H1 (cell line): ENCODE measurements around the gene PAK6. TPM values are rescaled to one million over a fixed set of nuclear protein-coding genes. Genes with fewer than 3 reads are reported as not detected.

Source experiments
- CTCF ChIA-PET: fragments of 300-600 bp; sonication (Branson Sonifier 250); formaldehyde crosslinking; loops from one replicate; lab custom pipeline; 2021; ENCODE audit not compliant: partially characterized antibody; lab: Charles Lee
- POLR2A ChIA-PET: fragments of 300-600 bp; sonication (Branson Sonifier 250); formaldehyde crosslinking; loops from one replicate; lab custom pipeline; 2021; ENCODE audit warnings: inconsistent platforms; ENCODE audit not compliant: partially characterized antibody; lab: Charles Lee
- DNase-seq, 2 experiments: peaks; one replicate each; pipeline versions ENCODE4 v3.0.0 to v3.0.0-alpha.2; 2010 to 2022; ENCODE audit warnings: low spot score in 2 of 2, low read depth in 1 of 2, mixed read lengths in 1 of 2
- FAIRE-seq: peaks from 2 replicates; lab custom pipeline; 2011; peaks lifted over from hg19 to GRCh38; lab: Jason Lieb, UNC
- H2AFZ ChIP-seq: 2 replicates; pipeline ENCODE4 v1.8.1; 2012; ENCODE audit warnings: low read length, inconsistent platforms
- H2AK5ac ChIP-seq: 2 replicates; pipeline ENCODE4 v1.6.1; 2013; ENCODE audit warnings: low read depth, low read length
- H2BK120ac ChIP-seq: replicated peaks from 2 replicates; pipeline ENCODE3; 2013; ENCODE audit warnings: low read depth, low read length, inconsistent platforms
- H2BK12ac ChIP-seq: 2 replicates; pipeline ENCODE4 v1.6.1; 2013; ENCODE audit warnings: low read depth, low read length
- H2BK15ac ChIP-seq: 2 replicates; pipeline ENCODE4 v1.6.1; 2013; ENCODE audit warnings: low read length
- H2BK20ac ChIP-seq: 2 replicates; pipeline ENCODE4 v1.6.1; 2013; ENCODE audit warnings: low read length
- H2BK5ac ChIP-seq: 2 replicates; pipeline ENCODE4 v1.6.1; 2013; ENCODE audit warnings: low read depth, low read length
- H3K14ac ChIP-seq: 2 replicates; pipeline ENCODE4 v1.6.1; 2013; ENCODE audit warnings: inconsistent platforms; ENCODE audit not compliant: insufficient read length
- H3K18ac ChIP-seq: 2 replicates; pipeline ENCODE4 v1.6.1; 2013; ENCODE audit warnings: low read length; ENCODE audit errors: extremely low read depth
- H3K23ac ChIP-seq: 2 replicates; pipeline ENCODE4 v1.6.1; 2013; ENCODE audit warnings: inconsistent platforms; ENCODE audit not compliant: insufficient read length
- H3K23me2 ChIP-seq: 2 replicates; pipeline ENCODE4 v1.6.1; 2013; ENCODE audit warnings: low read depth, low read length
- H3K27ac ChIP-seq: 2 replicates; pipeline ENCODE4 v1.6.1; 2011; ENCODE audit warnings: low read depth, low read length, inconsistent platforms
- H3K27me3 ChIP-seq, 4 experiments: replicated peaks in 1 of 4; 1 replicate in 1 of 4; 2 replicates in 3 of 4; pipeline versions ENCODE4 v1.6.1 to v1.8.1; 2011 to 2013; ENCODE audit warnings: low read length in 3 of 4, mild to moderate bottlenecking in 3 of 4, inconsistent platforms in 2 of 4, mixed read lengths in 2 of 4, moderate library complexity in 1 of 4; ENCODE audit not compliant: control insufficient read depth in 3 of 4, insufficient read depth in 3 of 4; ENCODE audit errors: extremely low read depth in 1 of 4
- H3K36me3 ChIP-seq, 4 experiments: 2 replicates each; pipeline versions ENCODE4 v1.6.1 to v1.8.1; 2011 to 2013; ENCODE audit warnings: mild to moderate bottlenecking in 4 of 4, low read length in 3 of 4, moderate library complexity in 2 of 4, control low read depth in 1 of 4, inconsistent platforms in 1 of 4; ENCODE audit not compliant: insufficient read depth in 4 of 4, control insufficient read depth in 2 of 4
- H3K4ac ChIP-seq: replicated peaks from 2 replicates; pipeline ENCODE3; 2013; ENCODE audit warnings: low read length, low read depth, mixed read lengths, inconsistent platforms; ENCODE audit not compliant: insufficient read length
- H3K4me1 ChIP-seq, 4 experiments: replicated peaks in 1 of 4; 1 replicate in 1 of 4; 2 replicates in 3 of 4; pipeline versions ENCODE4 v1.6.1 to v1.8.1; 2011 to 2013; ENCODE audit warnings: low read length in 3 of 4, inconsistent platforms in 2 of 4, mixed read lengths in 1 of 4; ENCODE audit not compliant: insufficient read depth in 4 of 4, control insufficient read depth in 3 of 4
- H3K4me2 ChIP-seq, 2 experiments: 2 replicates each; pipeline versions ENCODE4 v1.6.1 to v1.8.1; 2011 to 2013; ENCODE audit warnings: low read depth in 2 of 2, low read length in 2 of 2, control low read depth in 1 of 2, inconsistent platforms in 1 of 2, mild to moderate bottlenecking in 1 of 2; ENCODE audit not compliant: insufficient read depth in 1 of 2
- H3K4me3 ChIP-seq, 4 experiments: fragments of 200-600, 300-600 bp in 1 of 4; sonication (generic), shearing (Covaris generic), sonication (Bioruptor Twin) in 1 of 4; 2 replicates each; pipeline versions ENCODE4 v1.5.1 to v1.8.1; 2011 to 2016; ENCODE audit warnings: low read length in 4 of 4, low read depth in 3 of 4, control low read depth in 2 of 4, inconsistent platforms in 2 of 4, mild to moderate bottlenecking in 2 of 4, mixed read lengths in 1 of 4, moderate library complexity in 1 of 4; ENCODE audit not compliant: insufficient read depth in 2 of 4; ENCODE audit errors: extremely low read depth in 1 of 4
- H3K56ac ChIP-seq: replicated peaks from 2 replicates; pipeline ENCODE3; 2013; ENCODE audit warnings: low read depth, mild to moderate bottlenecking, mixed read lengths, low read length, inconsistent platforms; ENCODE audit not compliant: insufficient read length
- H3K79me1 ChIP-seq: 2 replicates; pipeline ENCODE4 v1.6.1; 2013; ENCODE audit warnings: low read depth, low read length, control low read depth
- H3K79me2 ChIP-seq, 2 experiments: 2 replicates each; pipeline versions ENCODE4 v1.6.1 to v1.8.1; 2012 to 2013; ENCODE audit warnings: low read length in 2 of 2, mild to moderate bottlenecking in 2 of 2, inconsistent platforms in 1 of 2; ENCODE audit not compliant: insufficient read depth in 2 of 2, control insufficient read depth in 1 of 2
- H3K9ac ChIP-seq, 4 experiments: replicated peaks in 1 of 4; 1 replicate in 1 of 4; 2 replicates in 3 of 4; pipeline versions ENCODE4 v1.6.1 to v1.8.1; 2011 to 2013; ENCODE audit warnings: low read depth in 3 of 4, low read length in 3 of 4, control low read depth in 2 of 4, mild to moderate bottlenecking in 2 of 4, moderate library complexity in 2 of 4, inconsistent platforms in 1 of 4; ENCODE audit errors: extremely low read depth in 1 of 4
- H3K9me3 ChIP-seq, 2 experiments: 2 replicates each; pipeline versions ENCODE4 v1.6.1 to v1.8.1; 2012 to 2013; ENCODE audit warnings: mild to moderate bottlenecking in 2 of 2, moderate library complexity in 2 of 2, control low read depth in 1 of 2, inconsistent platforms in 1 of 2, low read depth in 1 of 2, low read length in 1 of 2, mixed read lengths in 1 of 2; ENCODE audit not compliant: insufficient read depth in 2 of 2
- H4K20me1 ChIP-seq, 2 experiments: replicated peaks in 1 of 2; 2 replicates each; pipeline versions ENCODE3 to v1.8.1; 2011 to 2013; ENCODE audit warnings: inconsistent platforms in 2 of 2, low read length in 2 of 2, mild to moderate bottlenecking in 1 of 2; ENCODE audit not compliant: insufficient read depth in 2 of 2, control insufficient read depth in 1 of 2
- H4K5ac ChIP-seq: 2 replicates; pipeline ENCODE4 v1.6.1; 2013; ENCODE audit warnings: low read length, low read depth, mixed read lengths, inconsistent platforms; ENCODE audit not compliant: insufficient read length
- H4K8ac ChIP-seq: 2 replicates; pipeline ENCODE4 v1.8.0; 2013; ENCODE audit warnings: mild to moderate bottlenecking, moderate library complexity, low read length, inconsistent platforms; ENCODE audit not compliant: insufficient read depth; ENCODE audit errors: extremely low read depth
- H4K91ac ChIP-seq: replicated peaks from 2 replicates; pipeline ENCODE3; 2013; ENCODE audit warnings: low read length, mixed read lengths, inconsistent platforms; ENCODE audit not compliant: insufficient read length
- BRCA1 ChIP-seq: IDR thresholded peaks from 2 replicates; pipeline ENCODE4 v1.6.1; 2012; ENCODE audit warnings: low read depth, low read length, improper control_type of control experiment
- CBX5 ChIP-seq: fragments of 300-800, 300-1000 bp; sonication (generic); IDR thresholded peaks from 2 replicates; pipeline ENCODE4 v1.7.1; 2016; ENCODE audit warnings: antibody characterized with exemption, low read length, low read depth
- CBX8 ChIP-seq: fragments of 300-800, 300-1000 bp; sonication (generic); IDR thresholded peaks from 2 replicates; pipeline ENCODE4 v1.7.1; 2016; ENCODE audit warnings: low read depth, low read length, borderline replicate concordance
- EP300 ChIP-seq, 2 experiments: IDR thresholded peaks; 1 replicate in 1 of 2; 2 replicates in 1 of 2; pipeline ENCODE4 v1.6.1; 2011 to 2012; ENCODE audit warnings: low read depth in 2 of 2, low read length in 2 of 2, mild to moderate bottlenecking in 2 of 2, borderline replicate concordance in 1 of 2, inconsistent platforms in 1 of 2, moderate library complexity in 1 of 2
- JUND ChIP-seq: IDR thresholded peaks from 2 replicates; pipeline ENCODE4 v1.6.1; 2011; ENCODE audit warnings: mild to moderate bottlenecking, improper control_type of control experiment, low read length
- NRF1 ChIP-seq: IDR thresholded peaks from 2 replicates; pipeline ENCODE4 v1.6.1; 2011; ENCODE audit warnings: mild to moderate bottlenecking, low read depth, low read length, improper control_type of control experiment
- PHF8 ChIP-seq: fragments of 200-600 bp; sonication (generic); conservative IDR thresholded peaks from 2 replicates; pipeline ENCODE4 v1.7.1; 2012; ENCODE audit warnings: low read depth, mild to moderate bottlenecking, inconsistent platforms, low read length, moderate library complexity
- POLR2A ChIP-seq, 2 experiments: IDR thresholded peaks; 1 replicate in 1 of 2; 2 replicates in 1 of 2; pipeline ENCODE4 v1.6.1; 2011; ENCODE audit warnings: low read depth in 2 of 2, low read length in 2 of 2, mild to moderate bottlenecking in 2 of 2; ENCODE audit errors: control extremely low read depth in 1 of 2
- RFX5 ChIP-seq: IDR thresholded peaks from 2 replicates; pipeline ENCODE4 v1.6.1; 2011; ENCODE audit warnings: low read depth, low read length, improper control_type of control experiment, borderline replicate concordance
- TCF12 ChIP-seq: IDR thresholded peaks from 2 replicates; pipeline ENCODE4 v1.6.1; 2011; ENCODE audit warnings: low read depth, mild to moderate bottlenecking, low read length
- ZNF274 ChIP-seq: IDR thresholded peaks from 2 replicates; pipeline ENCODE4 v1.7.0; 2012; ENCODE audit warnings: low read length, borderline replicate concordance; ENCODE audit errors: extremely low read depth
- WGBS, 2 experiments: shearing (Covaris generic) in 1 of 2; methylation state at CpG; one replicate each; pipeline versions ENCODE4 v1.1.6 to v1.1.7; 2013 to 2015; ENCODE audit warnings: low lambda C conversion rate in 2 of 2, mixed read lengths in 2 of 2, inconsistent platforms in 1 of 2, low coverage in 1 of 2, missing lambda C conversion rate in 1 of 2; ENCODE audit not compliant: insufficient replicate concordance in 2 of 2, insufficient coverage in 1 of 2, insufficient read length in 1 of 2; ENCODE audit errors: extremely low coverage in 1 of 2, missing lambda C conversion rate in 1 of 2; 5-methylcytosine and 5-hydroxymethylcytosine counted together
- polyA plus RNA-seq, 7 experiments: library from polyadenylated mRNA; depleted of rRNA in 3 of 7; stranded (reverse) in 5 of 7; unstranded in 2 of 7; fragments of >200 nt in 5 of 7; fragments of 200-250 nt in 2 of 7; gene quantifications; 1 replicate in 5 of 7; 2 replicates in 1 of 7; 4 replicates in 1 of 7; pipeline versions ENCODE4 v1.2.1 to v1.2.3, GENCODE V29; 2011 to 2013; ENCODE audit warnings: missing spikeins in 2 of 7, mixed read lengths in 2 of 7
- total RNA-seq: library from RNA; stranded (reverse); fragmentation: NEBNext Ultra II Directional; extraction: Animal tissue kit (Norgen Biotek cat#: 25700); gene quantifications from 2 replicates; pipeline ENCODE4 v1.2.1, GENCODE V29; 2021
- TF ChIP-seq, protein P1 (sequence below): IDR thresholded peaks from 2 replicates; pipeline ENCODE4 v1.6.1; 2011; ENCODE audit warnings: low read length, improper control_type of control experiment

The PAK6 gene
- total and polyA plus RNA-seq, 2 of the 8 experiments (the other 6 are each of a cell fraction or from before 2014, with no cell fraction given) = 6.9 to 9.4 TPM

DNA sequence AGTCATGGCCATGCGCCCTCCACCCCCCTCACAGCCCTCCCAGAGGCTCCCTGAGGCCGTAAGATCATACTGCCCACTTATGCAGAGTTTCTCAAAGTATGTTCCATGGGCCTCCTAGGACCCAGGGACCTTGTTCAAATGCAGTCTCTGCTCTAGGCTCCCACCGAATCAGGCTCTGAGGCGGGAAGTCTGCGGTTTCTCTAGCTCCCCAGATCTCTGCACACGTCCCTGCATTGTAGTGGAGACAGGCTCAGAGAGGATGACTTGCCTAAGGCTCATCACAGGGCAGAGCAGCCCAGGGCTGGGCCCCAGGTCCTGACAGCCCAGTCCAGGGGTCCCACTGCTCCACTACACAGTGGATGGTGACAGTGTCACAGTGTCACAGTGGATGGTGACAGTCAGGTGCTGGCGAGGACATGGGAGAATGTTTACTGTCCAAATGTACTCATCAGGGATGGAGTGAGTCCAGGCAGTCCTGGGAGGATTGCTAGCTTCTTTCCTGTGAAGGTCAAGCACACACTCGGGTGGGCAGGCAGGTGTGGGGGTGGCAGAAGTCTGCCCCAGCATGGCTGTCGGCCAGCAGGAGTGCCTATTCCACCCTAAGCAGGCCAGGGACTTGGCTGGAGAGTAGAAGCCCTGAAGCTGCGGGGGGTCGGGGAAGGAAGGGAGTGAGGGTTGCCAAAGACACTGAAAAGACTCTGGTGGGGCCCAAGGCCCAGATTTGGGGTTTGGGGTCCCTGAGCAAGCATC is 31.6 kb downstream of the PAK6 start:
- Histone ChIP-seq H3K36me3 (peaks cover 0 to 6% (median 0%) of the 10 kb centered on the region in 4 experiments; a peak in 2 of 8 replicates), H2BK5ac (no peak overlapping the region), H3K23me2 (no peaks in the 10 kb centered on the region), H2BK120ac (no peak overlapping the region), H2BK20ac (no peak overlapping the region), H4K5ac (no peak overlapping the region), H2AFZ (no peak overlapping the region), H2BK12ac (no peak overlapping the region), H3K27me3 (no peaks in the 10 kb centered on the region), H3K4me2 (no peak overlapping the region), H3K4me1 (peaks cover 0 to 4% (median under 1%) of the 10 kb centered on the region in 4 experiments; a peak in 5 of 7 replicates), H3K4me3 (no peak overlapping the region), H3K14ac (no peak overlapping the region), H2AK5ac (no peak overlapping the region), H4K8ac (peak overlapping the region; percentile 15; the same call in 1 of the 2 replicates), H3K79me2 (no peaks in the 10 kb centered on the region), H3K79me1 (no peaks in the 10 kb centered on the region), H3K9ac (no peak overlapping the region), H2BK15ac (no peak overlapping the region), H4K20me1 (no peaks in the 10 kb centered on the region), H3K56ac (no peak overlapping the region), H3K18ac (no peak overlapping the region), H3K23ac (no peak overlapping the region), H4K91ac (no peak overlapping the region), H3K4ac (no peak overlapping the region), H3K9me3 (no peaks in the 10 kb centered on the region), H3K27ac (no peak overlapping the region)
- no peak for FAIRE-seq
- DNase-seq = no peak
- ChIA-PET POLR2A (interaction anchor here (0.8 to 1.0 kb wide), 2 partner anchors 9 to 13 kb away, joined by 4 read pairs; no protein-coding TSS in a partner anchor), CTCF (interaction anchor here (0.7 to 46.3 kb wide), 7 partner anchors 3 to 225 kb away, joined by 3 to 1340 read pairs (median 531); partner anchors contain the start of genes BMF, INAFM2, PAK6 and PLCB2)
- WGBS, 2 experiments = 96% methylated on average over 11 of the region's 11 CpGs; no CpG with 5 or more reads in 1 of the 2 experiments
- TF ChIP-seq, protein P1, sequence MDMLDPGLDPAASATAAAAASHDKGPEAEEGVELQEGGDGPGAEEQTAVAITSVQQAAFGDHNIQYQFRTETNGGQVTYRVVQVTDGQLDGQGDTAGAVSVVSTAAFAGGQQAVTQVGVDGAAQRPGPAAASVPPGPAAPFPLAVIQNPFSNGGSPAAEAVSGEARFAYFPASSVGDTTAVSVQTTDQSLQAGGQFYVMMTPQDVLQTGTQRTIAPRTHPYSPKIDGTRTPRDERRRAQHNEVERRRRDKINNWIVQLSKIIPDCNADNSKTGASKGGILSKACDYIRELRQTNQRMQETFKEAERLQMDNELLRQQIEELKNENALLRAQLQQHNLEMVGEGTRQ = no peak
- TF ChIP-seq EP300 (IDR thresholded peaks at IDR 0.05; ENCODE audit: borderline replicate concordance in 1 of 2, low read depth in 2 of 2, low read length in 2 of 2) (no peak), BRCA1 (no peak), PHF8 (no peak), RFX5 (no peak), POLR2A (IDR thresholded peaks at IDR 0.05; ENCODE audit: control extremely low read depth in 1 of 2, low read depth in 2 of 2, low read length in 2 of 2) (no peak), NRF1 (no peak), CBX5 (no peak), JUND (no peak), TCF12 (no peak), ZNF274 (no peak), CBX8 (no peak)
